OCI-LY1 (cell line): ENCODE data around the gene FBXW8.

Source experiments
- H2AFZ ChIP-seq: fragments of 200-600 bp; sonication (generic), shearing (Covaris generic); 2 replicates; pipeline ENCODE4 v1.6.0; 2014; ENCODE audit warnings: antibody characterized with exemption, mild to moderate bottlenecking, low read length
- H3F3A ChIP-seq: fragments of 200-600 bp; sonication (generic), shearing (Covaris generic); 2 replicates; pipeline ENCODE4 v1.6.0; 2014; ENCODE audit warnings: mild to moderate bottlenecking, antibody characterized with exemption, low read length, moderate library complexity; ENCODE audit not compliant: insufficient read depth
- H3K27ac ChIP-seq: fragments of 200-600 bp; sonication (generic); 2 replicates; pipeline ENCODE4 v1.5.1; 2014; ENCODE audit warnings: low read length, mixed run types, mild to moderate bottlenecking, low read depth; ENCODE audit not compliant: poor library complexity, severe bottlenecking
- H3K27me3 ChIP-seq: fragments of 200-600 bp; sonication (generic); 2 replicates; pipeline ENCODE4 v1.6.0; 2014; ENCODE audit warnings: antibody characterized with exemption, mild to moderate bottlenecking, low read length, moderate library complexity; ENCODE audit not compliant: insufficient read depth
- H3K36me3 ChIP-seq: fragments of 200-600 bp; sonication (generic); 2 replicates; pipeline ENCODE4 v1.6.1; 2014; ENCODE audit warnings: mild to moderate bottlenecking, antibody characterized with exemption, low read length, moderate library complexity, mixed read lengths; ENCODE audit not compliant: insufficient read depth
- H3K4me1 ChIP-seq: fragments of 200-600 bp; sonication (generic); 2 replicates; pipeline ENCODE4 v1.5.1; 2014; ENCODE audit warnings: mild to moderate bottlenecking, low read length, moderate library complexity; ENCODE audit not compliant: insufficient read depth, severe bottlenecking
- H3K4me2 ChIP-seq: fragments of 200-600 bp; sonication (generic), shearing (Covaris generic); 2 replicates; pipeline ENCODE4 v1.6.1; 2014; ENCODE audit warnings: low read length
- H3K4me3 ChIP-seq: fragments of 200-600 bp; sonication (generic); 2 replicates; pipeline ENCODE4 v1.5.1; 2014; ENCODE audit warnings: low read length, low read depth, mild to moderate bottlenecking, mixed read lengths; ENCODE audit not compliant: poor library complexity, severe bottlenecking
- H3K79me2 ChIP-seq: fragments of 200-600 bp; shearing (Covaris generic); 2 replicates; pipeline ENCODE4 v1.6.1; 2016; ENCODE audit warnings: mixed run types, low read length, mixed read lengths; ENCODE audit not compliant: insufficient read depth
- H3K9ac ChIP-seq: fragments of 200-600 bp; sonication (generic), shearing (Covaris generic); 2 replicates; pipeline ENCODE4 v1.6.1; 2014; ENCODE audit warnings: mild to moderate bottlenecking, low read length, mixed read lengths
- H3K9me2 ChIP-seq: fragments of 200-600 bp; sonication (generic), shearing (Covaris generic); 2 replicates; pipeline ENCODE4 v1.6.1; 2014; ENCODE audit warnings: low read depth, mild to moderate bottlenecking, low read length, mixed read lengths
- H3K9me3 ChIP-seq: fragments of 200-600 bp; shearing (Covaris generic); 2 replicates; pipeline ENCODE4 v1.6.1; 2014; ENCODE audit warnings: low read length, mixed read lengths
- H4K20me1 ChIP-seq: fragments of 200-600 bp; sonication (generic), shearing (Covaris generic); 2 replicates; pipeline ENCODE4 v1.6.0; 2016; ENCODE audit warnings: mild to moderate bottlenecking, low read length; ENCODE audit not compliant: insufficient read depth
- EZH2 ChIP-seq: fragments of 200-600 bp; sonication (generic), shearing (Covaris generic); IDR thresholded peaks from 2 replicates; pipeline ENCODE4 v1.8.0; 2017; ENCODE audit warnings: borderline replicate concordance, mixed run types, mild to moderate bottlenecking, antibody characterized with exemption, low read length, moderate library complexity, mixed read lengths
- TF ChIP-seq, protein P1 (sequence below): fragments of 200-600 bp; sonication (generic), shearing (Covaris generic); IDR thresholded peaks from 2 replicates; pipeline ENCODE4 v1.5.1; 2017; ENCODE audit warnings: mild to moderate bottlenecking, antibody characterized with exemption, low read length, moderate library complexity, mixed read lengths

FBXW8 gene

DNA sequence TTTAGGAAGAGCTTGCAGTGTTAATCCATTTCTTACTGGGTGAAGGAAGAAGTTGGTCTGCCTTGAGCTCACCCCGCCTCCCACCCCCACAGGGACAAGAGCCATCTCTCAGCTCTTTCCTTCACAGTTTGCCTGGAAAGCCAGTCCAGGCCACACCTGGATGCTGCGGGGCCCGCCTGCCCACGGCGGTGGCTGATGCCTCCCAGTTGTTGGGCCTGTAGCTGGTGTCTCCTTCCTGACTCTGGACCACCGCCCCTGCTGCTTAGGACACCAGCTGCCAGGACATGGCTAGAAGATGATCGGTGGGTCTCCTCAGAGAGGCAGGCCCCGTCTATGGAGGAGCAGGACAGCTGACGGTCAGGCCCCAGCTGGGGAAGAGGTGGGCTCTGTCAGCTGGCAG is 95.6 kb downstream of the FBXW8 start:
- H4K20me1 ChIP-seq, result no peaks in the 10 kb centered on the region
- no peaks in the 10 kb centered on the region for H3K27me3 ChIP-seq
- H3K9me2 ChIP-seq, result no peaks in the 10 kb centered on the region
- TF ChIP-seq, protein P1, sequence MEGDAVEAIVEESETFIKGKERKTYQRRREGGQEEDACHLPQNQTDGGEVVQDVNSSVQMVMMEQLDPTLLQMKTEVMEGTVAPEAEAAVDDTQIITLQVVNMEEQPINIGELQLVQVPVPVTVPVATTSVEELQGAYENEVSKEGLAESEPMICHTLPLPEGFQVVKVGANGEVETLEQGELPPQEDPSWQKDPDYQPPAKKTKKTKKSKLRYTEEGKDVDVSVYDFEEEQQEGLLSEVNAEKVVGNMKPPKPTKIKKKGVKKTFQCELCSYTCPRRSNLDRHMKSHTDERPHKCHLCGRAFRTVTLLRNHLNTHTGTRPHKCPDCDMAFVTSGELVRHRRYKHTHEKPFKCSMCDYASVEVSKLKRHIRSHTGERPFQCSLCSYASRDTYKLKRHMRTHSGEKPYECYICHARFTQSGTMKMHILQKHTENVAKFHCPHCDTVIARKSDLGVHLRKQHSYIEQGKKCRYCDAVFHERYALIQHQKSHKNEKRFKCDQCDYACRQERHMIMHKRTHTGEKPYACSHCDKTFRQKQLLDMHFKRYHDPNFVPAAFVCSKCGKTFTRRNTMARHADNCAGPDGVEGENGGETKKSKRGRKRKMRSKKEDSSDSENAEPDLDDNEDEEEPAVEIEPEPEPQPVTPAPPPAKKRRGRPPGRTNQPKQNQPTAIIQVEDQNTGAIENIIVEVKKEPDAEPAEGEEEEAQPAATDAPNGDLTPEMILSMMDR, result no peak
- no peak for TF ChIP-seq EZH2
- no peak overlapping the region for H3K9ac ChIP-seq
- peaks cover 55% of the 10 kb centered on the region for H3K36me3 ChIP-seq
- no peak overlapping the region for H3K4me3 ChIP-seq
- no peak overlapping the region for H3K27ac ChIP-seq
- no peaks in the 10 kb centered on the region for H3F3A ChIP-seq
- H3K79me2 ChIP-seq, result no peaks in the 10 kb centered on the region
- H3K4me1 ChIP-seq, result no peaks in the 10 kb centered on the region
- H3K9me3 ChIP-seq, result 0 out of 2 replicates have a peak, but pooled peaks cover 3% of the 10 kb centered on the region
- H2AFZ ChIP-seq, result no peak overlapping the region
- no peak overlapping the region for H3K4me2 ChIP-seq

DNA sequence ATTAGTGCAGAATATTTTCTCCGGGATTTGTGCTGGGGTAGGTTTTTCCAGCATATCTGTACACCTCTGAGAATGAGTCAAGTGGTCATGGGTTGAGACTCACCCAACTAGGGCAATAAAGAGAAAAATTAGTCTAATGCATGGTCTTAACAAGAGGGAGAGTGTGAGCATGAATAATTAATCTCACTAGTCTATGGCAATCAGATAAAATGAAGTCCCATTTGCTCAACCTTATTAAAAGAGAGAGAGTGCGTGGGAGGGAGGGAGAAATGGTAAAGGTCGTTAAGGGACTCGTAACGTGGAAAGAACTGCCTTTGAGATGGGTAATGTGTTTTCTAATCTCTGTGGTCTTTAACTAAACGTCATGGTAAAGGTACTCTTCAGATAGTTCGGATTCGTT is 96.8 kb downstream of the FBXW8 start:
- no peak overlapping the region for H2AFZ ChIP-seq
- H3K9ac ChIP-seq, result no peak overlapping the region
- no peaks in the 10 kb centered on the region for H3K79me2 ChIP-seq
- no peak overlapping the region for H3K27ac ChIP-seq
- no peaks in the 10 kb centered on the region for H3K4me1 ChIP-seq
- H3F3A ChIP-seq, result no peaks in the 10 kb centered on the region
- H3K36me3 ChIP-seq, result peaks cover 67% of the 10 kb centered on the region
- 0 out of 2 replicates have a peak, but pooled peaks cover 3% of the 10 kb centered on the region for H3K9me3 ChIP-seq
- H3K27me3 ChIP-seq, result no peaks in the 10 kb centered on the region
- no peak for TF ChIP-seq EZH2
- TF ChIP-seq, protein P1, result no peak
- H3K4me2 ChIP-seq, result no peak overlapping the region
- H3K4me3 ChIP-seq, result no peak overlapping the region
- no peaks in the 10 kb centered on the region for H3K9me2 ChIP-seq
- H4K20me1 ChIP-seq, result no peaks in the 10 kb centered on the region

DNA sequence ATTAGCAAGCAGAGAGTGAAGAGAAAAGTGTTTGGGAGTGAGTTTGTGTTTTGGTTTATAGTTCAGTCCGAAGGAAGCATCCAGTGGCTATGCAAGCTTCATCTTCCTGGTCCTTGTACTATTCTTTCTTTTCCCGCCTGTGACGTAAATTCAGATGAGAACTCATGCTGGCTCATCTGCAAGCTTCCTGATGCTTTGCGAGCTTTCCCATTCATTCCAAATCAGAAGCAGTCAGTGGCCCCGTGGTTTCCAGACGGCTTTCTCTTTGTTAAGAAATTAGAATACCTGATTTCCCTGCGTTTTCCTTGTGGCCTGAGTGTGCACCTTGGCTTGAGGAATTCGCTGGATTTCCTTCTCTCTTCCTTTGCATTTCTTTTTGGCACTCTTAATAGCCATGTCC is 99.0 kb downstream of the FBXW8 start:
- Histone ChIP-seq H3K9me3 (peaks cover 10% of the 10 kb centered on the region; the same call in 1 of the 2 replicates), H3K9ac (no peak overlapping the region), H3K4me2 (no peak overlapping the region), H2AFZ (no peak overlapping the region), H3K4me1 (no peaks in the 10 kb centered on the region), H3K36me3 (peaks cover 82% of the 10 kb centered on the region), H3K4me3 (no peak overlapping the region), H4K20me1 (no peaks in the 10 kb centered on the region), H3K9me2 (no peaks in the 10 kb centered on the region), H3F3A (no peaks in the 10 kb centered on the region), H3K27me3 (no peaks in the 10 kb centered on the region), H3K79me2 (no peaks in the 10 kb centered on the region), H3K27ac (no peak overlapping the region)
- TF ChIP-seq, protein P1, result no peak
- TF ChIP-seq EZH2, result no peak
